ENCODE results near the gene FHIT.
"Not testable (repeated sequence)": the region's sequence is repeated elsewhere in the genome, so short reads cannot be mapped to it uniquely, and the experiment has no call there.

FHIT gene

GRCh38 chr3:61057464-61057863 is 193.8 kb downstream of the FHIT start:
- no peak for DNase-seq (ENCODE audit: low spot score)

DNA sequence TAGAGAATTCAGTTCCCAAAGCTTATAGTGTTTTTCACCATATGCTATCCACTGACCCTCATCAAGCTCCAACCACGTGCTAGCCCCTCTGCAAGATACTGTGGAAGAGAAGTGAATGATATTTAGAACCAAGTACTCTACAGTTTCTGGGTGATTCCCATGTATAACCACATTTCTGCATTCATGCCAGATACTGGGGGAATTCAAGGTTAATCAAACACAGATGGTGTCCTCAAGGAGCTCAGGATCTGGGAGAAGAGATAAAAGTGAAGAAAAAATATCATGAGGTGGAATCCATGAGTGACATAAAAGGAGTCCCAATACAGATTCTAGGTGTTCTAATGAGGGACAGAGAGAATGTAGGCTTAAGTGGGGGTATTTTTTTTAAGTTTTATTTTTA is 195.8 kb downstream of the FHIT start:
- no peak for DNase-seq (ENCODE audit: low spot score)

DNA sequence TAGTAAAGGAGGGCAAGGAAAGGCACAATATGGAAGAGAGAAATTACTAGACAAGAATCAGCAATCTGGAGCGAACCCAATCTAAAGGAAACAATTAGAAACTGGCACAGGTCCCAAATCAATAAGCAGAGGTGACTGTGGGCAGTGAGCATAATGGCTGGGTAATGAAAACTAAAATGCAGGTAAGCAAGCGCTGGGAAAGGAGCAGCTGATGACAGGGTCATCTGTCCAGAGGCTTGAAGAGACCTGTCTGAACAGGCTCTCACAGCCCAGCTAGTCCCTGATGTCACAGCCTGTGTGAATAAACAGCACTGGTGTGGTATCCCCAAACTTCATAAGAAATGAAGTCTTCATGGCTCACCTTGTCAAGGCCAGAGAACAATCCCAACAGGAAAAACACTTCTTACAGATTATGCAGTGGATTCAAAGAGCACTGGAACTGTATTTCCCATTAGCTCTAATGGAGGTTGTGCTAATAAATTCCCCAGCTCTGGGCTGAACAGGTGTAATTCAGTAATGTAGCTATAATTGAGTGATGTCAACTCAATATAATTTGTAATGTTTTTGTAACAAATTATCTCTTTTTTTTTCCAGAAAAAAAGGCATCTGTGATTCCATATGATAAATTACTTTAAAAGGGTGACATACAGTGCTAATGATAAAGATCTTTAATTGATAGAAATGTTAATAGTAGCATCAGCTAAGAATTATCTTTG is 197.3 kb downstream of the FHIT start:
- DNase-seq (ENCODE audit: low spot score) = no peak

DNA sequence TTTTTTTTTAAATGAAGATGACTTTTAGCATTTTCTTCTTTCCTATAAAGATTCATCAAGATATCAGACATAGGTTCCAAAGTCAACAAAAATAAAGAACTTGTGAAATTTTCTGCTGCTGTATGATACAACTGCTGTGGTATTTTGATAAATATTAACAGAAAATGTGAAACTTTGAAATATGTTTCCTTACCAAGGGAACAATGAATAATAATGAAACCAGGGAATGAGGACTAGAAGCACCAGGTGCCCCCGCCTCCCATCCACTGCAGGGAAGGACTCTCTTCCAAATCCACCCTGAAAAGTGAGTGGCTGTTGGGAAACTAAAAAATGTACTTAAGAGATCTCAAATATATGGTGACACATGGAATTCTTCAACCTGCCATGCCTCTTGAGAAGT is 198.4 kb downstream of the FHIT start:
- no peak for DNase-seq (ENCODE audit: low spot score)

GRCh38 chr3:61051666-61052065 is 199.6 kb downstream of the FHIT start:
- DNase-seq (ENCODE audit: low spot score) = no peak

DNA sequence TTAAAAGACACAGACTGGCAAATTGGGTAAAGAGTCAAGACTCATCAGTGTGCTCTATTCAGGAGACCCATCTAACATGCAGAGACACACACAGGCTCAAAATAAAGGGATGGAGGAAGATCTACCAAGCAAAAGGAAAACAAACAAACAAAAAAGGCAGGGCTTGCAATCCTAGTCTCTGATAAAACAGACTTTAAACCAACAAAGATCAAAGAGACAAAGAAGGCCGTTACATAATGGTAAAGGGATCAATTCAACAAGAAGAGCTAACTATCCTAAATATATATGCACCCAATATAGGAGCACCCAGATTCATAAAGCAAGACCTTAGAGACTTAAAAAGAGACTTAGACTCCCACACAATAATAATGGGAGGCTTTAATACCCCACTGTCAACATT is 206.1 kb downstream of the FHIT start:
- DNase-seq (ENCODE audit: low spot score) = not testable (repeated sequence)

DNA sequence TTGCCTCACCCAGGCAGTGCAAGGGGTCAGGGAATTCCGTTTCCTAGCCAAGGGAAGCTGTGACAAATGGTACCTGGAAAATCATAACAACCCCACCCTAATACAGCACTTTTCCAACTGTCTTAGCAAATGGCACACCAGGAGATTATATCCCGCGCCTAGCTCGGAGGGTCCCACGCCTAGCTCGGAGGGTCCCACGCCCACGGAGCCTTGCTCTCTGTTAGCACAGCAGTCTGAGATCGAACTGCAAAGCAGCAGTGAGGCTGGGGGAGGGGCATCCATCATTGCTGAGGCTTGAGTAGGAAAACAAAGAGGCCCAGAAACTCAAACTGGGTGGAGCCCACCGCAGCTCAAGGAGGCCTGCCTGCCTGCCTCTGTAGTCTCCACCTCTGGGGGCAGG is 208.1 kb downstream of the FHIT start:
- DNase-seq (ENCODE audit: low spot score) = no peak

DNA sequence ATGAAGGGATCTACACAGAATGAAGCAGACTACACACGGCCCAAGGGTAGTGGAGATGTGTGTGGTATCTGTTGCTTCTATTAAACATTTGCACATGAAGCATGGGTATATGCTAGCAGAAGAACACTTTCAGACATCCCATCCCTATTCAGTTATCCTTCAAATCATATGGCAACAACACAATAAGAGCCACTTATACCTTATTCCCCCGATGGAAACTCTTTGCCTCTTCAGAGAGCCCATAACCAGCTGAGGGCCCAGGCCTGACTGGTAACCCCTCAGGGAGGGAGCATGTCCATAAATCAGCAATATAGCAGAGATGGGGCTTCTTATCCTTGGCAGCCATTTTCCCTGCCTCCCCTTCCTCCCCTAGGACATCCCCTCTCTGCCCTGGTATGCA is 210.6 kb downstream of the FHIT start:
- DNase-seq (ENCODE audit: low spot score) = no peak

DNA sequence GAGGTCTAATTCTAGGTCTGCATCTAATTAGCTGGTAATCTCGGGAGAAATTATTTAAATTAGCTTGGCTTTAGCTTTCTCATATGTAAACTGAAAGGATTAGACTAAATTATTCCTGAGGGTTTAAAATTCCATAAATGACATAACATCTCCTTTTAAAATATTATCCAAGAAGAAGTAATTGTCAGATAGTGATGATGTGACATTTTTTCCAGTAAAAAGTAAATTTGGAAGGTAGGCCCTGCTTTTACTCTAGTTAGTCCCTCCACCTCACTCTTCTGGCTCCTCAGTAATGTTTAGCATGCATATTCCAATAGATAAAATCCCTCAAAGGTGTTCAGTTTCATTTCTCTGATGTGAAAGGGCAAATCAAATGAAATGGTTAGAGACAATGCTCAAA is 215.7 kb downstream of the FHIT start:
- DNase-seq (ENCODE audit: low spot score) = no peak

DNA sequence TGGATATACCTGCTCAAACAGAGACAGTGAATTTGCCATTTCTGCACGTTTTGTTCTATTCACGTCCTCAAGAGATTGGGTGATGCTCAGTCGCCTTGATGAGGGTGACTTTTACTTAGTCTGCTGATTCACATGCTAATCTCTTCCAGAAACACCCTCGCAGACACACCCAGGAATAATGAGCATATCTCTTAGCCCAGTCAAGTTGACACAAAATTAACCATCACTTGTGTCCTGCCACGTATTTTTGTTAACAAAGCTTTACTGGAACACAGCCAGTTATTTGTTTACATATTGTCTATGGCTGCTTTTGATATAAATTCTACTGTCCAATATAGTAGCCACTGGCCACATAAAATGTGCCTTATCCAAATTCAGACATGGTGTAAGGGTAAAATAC is 218.3 kb downstream of the FHIT start:
- no peak for DNase-seq (ENCODE audit: low spot score)

DNA sequence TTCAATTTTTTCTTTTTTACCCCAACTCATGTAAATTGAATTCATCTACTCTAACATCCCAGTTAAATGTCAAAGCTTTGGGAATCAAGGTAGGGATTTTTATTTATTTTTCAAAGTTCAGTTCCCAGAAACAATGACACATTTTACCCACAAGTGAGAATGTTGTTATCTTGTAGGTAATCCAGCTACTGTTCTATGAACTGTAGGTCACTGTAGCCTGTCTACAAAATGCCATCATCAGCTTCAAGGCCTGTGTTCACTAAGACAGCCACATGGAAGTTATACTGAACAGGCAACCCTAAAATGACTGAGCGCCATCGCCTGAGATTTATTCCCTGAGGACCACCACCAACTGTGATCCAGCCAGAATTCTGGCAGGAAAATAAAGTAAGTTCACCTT is 219.7 kb downstream of the FHIT start:
- no peak for DNase-seq (ENCODE audit: low spot score)

DNA sequence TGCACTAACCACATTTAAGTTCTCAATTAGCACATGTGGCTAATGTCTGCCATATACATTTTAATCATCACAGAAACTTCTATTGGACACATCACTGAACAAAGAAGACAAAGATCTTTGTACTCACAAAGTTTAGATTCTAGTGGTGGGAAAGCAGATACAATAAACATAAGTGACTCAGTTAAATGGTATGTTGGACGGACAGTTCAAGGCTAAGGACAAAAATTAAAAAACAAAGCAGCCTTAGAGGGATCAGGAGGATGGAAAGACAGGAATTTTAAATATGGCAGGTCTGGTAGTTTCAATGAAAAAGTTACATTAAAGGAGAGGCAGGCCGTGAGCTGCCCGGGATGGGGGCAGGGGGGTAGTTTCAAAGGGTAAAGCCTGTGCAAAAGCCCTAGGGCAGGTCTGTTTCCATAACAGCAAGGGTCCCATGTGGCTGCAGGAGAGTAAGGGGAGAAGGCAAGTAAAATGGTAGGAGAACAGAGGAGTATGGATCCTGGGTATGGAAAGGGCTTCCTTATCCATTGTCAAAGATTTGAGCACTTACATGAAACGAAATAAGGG is 220.7 kb downstream of the FHIT start:
- DNase-seq (ENCODE audit: low spot score) = no peak

DNA sequence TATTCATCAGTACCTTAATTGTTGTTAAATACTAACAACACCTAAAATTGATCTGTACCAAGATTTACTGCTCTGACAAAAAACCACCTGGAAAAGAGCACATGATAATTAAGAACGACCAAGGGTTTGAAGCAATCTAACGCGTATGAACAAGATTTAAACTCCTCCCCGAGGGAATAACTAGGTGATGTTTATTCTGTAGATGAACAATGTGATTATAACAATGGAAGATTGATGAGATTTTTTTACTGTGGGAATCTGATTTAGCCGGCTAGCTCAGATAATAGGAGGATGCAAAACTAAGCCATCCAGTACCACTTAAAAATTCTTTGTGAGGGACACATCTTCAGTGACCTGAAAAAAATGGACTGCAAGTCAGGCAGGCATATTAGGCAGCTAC is 222.1 kb downstream of the FHIT start:
- DNase-seq (ENCODE audit: low spot score) = no peak

DNA sequence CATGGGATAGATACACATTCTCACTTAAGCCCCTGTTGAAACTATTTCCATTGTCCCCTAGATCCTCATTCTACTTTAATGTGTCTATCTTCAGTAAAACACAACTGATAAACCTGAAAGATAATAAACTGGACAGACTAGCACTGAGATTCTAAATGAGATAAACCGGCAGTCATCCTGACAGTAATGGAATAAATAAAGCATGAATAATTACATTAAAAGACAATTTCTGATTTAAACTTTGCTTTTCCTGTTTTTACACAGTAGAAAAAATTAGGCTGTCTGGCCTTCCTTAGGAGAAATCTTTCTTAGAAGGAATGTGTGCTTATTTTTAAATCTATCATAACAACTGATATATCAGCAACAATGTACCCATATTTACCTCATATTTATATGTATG is 232.4 kb downstream of the FHIT start:
- DNase-seq (ENCODE audit: low spot score) = no peak

- not testable (repeated sequence) for DNase-seq (ENCODE audit: low spot score)
These were observed 234.2 kb downstream of the FHIT start for GRCh38 chr3:61017028-61017427.

DNA sequence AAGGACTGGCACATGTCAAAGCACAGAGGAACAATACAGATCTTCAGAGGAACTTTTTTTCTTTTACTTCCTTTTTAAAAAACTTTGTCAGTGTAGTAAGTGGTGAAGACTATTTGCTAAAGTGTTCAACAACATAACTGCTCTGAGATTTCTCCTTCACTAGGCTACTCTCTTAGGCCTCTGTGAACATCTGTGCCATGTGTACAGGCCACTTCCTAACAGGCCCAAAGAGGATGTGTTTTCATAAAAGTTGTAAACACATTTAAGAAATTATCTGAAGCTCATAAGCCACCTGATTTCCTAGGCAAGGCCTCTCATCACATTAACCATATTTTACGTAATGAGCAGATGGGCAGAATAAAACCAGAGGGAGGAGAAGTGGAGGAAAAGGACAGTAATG is 235.4 kb downstream of the FHIT start:
- no peak for DNase-seq (ENCODE audit: low spot score)

DNA sequence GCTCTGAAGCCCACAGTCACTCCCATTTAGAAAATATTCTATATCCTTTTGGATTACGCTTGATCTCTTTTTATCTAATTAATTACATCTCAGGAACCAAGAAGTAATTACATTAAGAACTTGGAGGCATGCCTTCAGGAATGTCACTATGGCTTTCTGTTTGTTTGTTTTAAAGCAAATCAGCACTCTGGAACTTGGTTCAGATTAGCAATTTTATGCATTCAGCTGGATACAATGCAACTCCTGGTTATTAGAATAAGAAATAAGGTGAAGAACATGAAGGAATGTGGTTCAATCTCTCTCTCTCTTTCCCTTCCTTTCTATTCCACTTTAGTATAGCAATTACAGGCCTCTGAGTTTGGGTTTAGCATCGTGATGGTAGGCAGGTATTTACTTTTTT is 235.8 kb downstream of the FHIT start:
- no peak for DNase-seq (ENCODE audit: low spot score)

- DNase-seq (ENCODE audit: low spot score) = no peak
These were observed 242.3 kb downstream of the FHIT start for GRCh38 chr3:61008998-61009380.

DNA sequence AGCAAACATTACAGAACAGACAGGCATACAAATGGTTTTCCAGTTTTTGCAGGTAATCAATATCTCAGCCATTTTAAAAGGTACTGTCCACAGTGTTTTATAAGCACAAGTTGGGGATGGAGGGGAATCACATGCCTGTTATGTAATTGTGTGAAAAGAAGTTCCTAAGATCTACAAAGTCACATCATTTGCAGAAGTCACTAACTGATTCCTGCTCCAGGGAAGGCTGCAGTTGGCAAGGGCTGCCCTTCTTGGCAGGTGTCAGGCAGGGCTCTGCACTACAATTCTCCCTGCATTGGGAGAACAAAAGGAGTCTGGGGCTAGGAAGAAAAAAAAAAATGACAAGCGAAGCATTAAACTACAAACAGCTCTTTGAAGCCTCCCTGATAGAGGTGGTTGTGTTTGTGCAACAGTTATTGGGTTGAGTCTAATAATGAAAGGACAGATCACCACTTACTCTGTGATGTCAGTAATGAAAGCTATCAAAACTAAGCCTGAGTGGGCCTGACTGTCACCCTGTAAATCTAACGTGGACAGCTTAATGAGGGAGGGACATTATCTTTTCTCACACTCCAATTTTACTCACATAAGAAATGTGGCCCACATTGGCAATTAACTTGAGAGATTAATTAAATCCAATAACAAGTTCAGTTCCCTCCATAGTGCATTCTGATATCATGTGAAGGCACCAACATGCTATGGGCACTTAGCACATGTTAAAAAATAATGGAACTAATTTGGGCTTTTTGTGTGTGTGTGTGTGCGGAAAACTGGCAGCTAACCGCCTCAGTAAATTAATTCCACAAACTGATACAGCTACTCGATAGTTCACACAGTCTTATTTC is 242.9 kb downstream of the FHIT start:
- DNase-seq (ENCODE audit: low spot score) = no peak

DNA sequence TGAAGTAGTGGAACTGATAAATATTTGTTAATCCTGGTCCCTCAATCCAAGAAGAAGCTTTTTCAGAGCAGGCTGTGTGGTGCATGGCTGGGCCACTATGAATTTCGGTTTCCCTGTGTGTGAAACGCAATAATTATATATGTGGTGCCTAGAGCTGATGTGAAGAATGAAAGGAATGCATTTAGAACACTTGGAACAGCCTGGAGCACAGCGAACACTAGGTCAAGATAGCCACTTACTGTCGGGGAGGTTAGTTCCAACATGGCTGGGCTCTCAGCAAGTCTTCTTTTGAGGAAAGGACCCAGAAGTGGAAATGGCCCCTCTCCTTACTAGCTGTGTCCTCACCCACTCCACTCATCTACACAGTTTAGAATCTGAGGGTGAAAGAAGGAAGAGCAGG is 245.7 kb downstream of the FHIT start:
- no peak for DNase-seq (ENCODE audit: low spot score)

DNA sequence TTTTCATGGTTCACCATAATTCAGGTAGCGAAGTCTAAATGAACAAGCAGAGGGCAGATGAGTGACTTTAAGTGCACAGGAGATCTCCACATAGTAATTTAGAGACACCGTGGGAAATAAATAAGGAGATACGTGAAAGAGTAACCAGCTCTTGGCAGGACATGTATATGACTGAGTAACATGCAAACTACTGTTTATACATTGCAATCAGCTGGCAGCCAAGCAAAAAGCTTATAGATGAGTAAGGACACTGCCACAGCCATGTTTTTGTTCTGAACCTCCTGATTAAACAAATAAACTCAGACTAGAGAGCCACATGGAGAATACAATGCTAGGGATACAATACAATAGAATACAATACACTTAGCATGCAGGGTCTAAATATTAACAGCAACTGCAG is 252.4 kb downstream of the FHIT start:
- DNase-seq (ENCODE audit: low spot score) = no peak

GRCh38 chr3:60992395-60992794 is 258.9 kb downstream of the FHIT start:
- no peak for DNase-seq (ENCODE audit: low spot score)

DNA sequence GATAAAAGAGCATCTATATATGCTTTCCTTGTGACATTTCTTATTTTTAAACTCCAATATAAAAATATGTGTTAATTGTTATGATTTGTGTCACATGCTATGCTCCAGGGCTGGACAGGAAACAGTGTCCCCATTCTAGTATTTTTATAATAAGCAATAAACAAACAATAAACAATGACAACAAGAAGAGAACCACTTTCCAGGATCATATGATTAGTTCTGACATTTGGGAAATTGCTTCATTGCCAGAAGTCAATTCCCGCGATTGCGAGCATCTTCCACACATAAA is 260.9 kb downstream of the FHIT start:
- no peak for DNase-seq (ENCODE audit: low spot score)

Data from CD4-positive, alpha-beta T cell treated with Interleukin-2 at 100 ng/mL for 4 hours (primary cell).